Raji (cell line): ENCODE measurements around the gene ZC3H4.

Experiments used
- POLR2A ChIP-seq: IDR thresholded peaks from 2 replicates; pipeline ENCODE4 v1.6.1; 2011; ENCODE audit warnings: low read depth, low read length, control low read depth; ENCODE audit not compliant: insufficient read depth

ZC3H4 gene

DNA sequence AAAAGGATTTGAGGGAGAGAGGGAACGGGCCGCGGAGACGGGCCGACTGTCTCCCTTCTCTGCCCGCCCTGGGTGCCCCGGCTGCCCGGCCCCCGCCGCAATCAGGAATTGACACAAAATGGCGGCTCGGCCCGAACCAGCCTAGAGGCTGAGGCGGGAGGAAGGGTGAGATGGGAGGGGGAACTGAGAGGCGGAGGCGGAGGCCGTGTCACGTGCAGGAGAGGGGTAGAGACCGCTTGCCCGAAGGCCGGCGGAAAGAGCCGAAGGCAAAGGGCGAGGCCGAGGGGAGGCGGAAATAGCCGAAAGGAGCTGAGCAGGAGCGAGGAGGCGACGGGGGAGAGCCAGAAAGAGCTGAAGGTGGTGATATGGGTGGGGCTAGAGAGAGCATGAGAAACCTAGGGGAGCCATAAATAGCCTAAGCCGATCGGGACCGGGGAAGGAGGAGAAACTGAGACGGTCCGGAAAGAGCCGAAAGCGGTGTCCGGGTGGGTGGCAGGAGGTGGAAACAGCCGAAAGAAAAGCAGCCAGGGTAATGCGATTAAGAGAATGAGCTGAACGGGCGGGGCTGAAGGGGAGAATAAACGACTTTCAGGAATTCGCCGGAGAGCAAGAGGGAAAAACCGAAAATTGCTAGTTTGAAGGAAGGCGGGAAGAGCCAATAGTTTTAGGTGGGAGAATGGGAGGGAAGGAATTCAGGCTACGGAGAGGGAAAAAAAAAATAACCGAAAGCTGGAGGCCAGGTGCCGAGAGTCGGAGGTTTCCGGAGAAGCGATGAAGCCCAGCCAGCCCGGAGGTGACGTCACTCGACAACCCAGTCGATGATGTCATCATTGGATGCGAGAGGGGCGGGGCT, at the start of gene ZC3H4:
Gene ZC3H4 (minus strand): TSS at position 780 of the 853 bp plus-strand sequence. CDS start 1,192 bp downstream, outside the sequence.
- peak; percentile 65 for TF ChIP-seq POLR2A

DNA sequence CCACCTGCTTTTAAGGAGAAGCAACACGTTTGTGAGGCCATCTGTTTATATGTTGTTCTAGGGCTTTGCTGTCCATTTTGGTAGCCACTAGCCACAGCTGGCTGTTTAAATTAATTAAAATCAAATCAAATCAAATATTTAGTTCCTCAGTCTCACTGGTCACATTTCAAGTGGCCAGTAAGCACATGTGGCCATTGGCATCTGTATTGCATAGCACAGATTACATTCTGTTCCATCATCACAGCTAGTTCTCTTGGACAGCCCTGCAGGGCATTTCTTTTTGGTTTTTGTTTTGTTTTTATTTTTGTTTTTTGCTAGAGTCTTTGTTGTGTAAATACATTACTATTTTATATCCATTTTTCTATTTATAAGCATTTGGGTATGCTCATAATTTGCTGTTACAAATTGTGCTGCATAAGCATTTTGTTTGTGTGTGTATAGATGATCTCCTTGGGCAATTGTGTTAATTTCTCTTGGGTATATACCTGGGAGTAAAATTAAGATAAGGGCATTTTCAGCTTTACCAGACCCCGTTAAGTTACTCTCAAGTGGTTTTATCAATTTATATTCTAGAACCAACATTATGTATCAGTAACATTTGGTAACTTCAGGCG, 48.4 kb upstream of the ZC3H4 start:
- no peak for TF ChIP-seq POLR2A

DNA sequence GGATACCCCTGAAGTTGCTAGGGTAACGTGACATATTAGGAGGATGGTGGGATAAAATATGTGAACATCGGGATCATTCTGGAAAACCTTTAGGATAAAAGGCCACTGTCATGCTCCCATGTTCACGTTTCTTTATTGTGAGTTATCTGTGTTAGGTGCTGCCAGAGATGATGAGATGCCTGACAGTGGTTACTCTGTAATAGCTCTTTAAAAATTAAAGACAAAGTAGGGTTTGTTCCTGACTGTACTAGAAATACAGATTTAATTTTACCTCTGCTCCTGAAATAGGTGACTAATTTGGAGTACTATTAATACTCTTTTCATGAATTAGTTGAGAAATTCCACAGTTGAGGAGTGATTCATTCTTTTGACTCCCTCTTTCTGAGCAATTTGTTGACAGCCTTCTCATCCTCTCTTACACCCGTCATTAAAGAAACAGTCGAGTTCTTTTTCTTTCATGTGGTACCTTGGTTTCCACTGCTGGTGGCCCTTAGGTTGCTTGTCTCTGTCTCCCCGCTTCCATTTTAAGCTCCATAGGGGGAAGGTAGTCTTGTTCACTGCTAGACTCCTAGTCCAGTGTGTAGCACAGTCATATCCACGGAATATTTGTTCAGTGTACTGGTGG, 45.4 kb upstream of the ZC3H4 start:
- no peak for TF ChIP-seq POLR2A

DNA sequence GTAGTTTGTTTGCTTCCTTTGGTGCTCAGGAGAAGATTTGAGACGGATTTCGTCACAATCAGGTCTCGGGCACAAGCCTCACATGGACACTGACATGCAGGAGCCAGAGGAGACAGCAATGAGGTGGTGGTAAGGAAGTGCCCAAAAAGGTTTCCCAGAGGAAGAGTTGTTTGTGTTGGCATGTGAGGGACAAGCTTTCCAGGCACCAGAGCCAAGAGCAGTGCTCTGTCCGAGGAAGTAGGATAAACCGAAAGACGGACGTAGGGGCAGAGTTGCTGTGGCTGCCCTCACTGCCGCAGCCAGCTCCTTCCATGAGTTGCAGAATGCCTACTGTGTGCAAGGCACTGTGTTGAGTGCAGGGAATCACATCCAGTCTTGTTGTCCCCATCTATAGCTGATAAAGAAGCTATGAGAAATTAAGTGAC, 44.8 kb upstream of the ZC3H4 start:
- no peak for TF ChIP-seq POLR2A

DNA sequence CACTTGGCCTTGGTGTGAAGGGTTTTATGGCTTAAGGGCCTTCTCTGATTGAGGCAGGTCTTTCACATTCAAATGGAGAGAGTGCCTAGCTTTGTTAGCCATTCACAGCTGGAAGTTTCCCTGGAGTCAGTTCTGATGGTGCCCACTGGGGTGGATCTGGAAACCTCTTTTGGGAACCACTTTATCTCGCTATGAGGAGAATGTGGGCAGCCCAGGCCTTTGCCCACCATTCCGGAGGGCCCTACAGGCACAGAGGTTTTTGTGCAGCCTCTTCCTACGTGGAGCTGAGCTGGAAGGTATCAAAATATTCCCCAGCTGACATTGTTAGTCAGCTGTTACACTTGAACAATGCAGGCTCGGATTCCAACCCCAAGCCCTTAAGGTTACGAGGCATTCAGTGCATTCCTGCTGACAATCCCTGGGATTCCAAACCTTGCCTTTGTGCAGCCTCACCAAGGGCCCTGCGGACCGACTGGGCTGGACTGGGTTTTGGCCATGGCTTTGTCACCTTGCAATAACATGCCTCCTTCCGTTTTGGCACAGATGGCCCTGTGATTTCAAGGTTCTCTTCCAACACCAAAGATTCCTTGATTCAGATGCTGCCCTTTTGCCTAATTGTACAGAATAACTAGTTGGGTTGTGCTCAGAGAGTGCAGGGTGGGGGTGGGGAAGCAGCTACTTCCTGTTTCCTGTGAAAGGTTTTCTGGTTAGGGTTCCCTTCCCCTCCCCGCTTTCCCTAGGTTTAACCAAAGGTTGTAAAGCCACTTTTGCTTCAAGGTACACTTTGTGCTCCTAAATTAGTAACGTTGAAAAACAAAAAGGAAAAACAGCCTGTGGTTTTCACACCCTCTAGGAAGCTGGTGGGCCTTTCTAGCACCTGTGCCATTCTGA, 44.1 kb upstream of the ZC3H4 start:
- TF ChIP-seq POLR2A, result no peak

DNA sequence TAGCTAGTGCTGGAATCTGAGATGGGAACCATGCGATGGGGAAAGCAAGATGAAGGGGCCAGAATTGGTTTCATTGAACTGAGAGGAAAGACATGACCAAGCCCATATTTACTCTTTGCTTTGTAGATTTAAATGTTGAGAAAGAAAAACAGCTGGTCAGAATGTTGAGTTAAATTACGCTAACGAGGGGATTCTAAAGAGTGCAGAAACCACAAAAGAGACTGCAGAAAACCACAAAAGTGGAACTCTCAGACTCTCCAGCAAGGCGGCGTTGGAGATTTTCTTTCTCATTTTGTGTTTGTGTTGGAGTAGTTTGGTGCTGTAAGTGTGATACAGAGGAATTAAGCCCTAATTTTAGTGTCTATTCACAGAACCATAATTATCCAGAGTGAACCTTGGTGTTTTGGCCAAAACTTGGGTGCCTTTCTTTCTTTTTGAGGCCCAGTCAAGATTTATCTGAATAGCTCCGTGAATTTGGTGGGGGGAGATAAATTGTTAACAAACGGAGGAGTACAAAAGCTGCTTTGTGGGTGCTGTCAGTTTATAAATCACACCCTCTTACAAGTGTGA, 43.4 kb upstream of the ZC3H4 start:
- no peak for TF ChIP-seq POLR2A

DNA sequence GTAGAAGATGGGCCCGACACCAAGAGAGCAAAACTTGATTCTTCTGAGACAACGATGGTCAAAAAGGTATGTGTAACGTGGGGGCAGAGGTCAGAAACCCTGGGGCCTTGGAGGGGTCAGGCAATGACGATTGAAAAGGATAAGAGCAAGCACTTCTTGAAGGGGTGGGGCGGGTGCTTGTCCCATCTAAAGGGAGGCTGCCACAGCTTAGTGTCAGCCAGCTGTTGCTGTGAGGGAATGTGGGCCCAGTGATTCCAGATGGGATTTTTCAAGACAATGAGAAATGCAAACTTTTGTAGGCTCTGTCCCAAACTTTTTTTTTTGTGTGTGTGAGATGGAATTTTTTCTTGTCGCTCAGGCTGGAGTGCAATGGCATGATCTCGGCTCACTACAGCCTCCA, 41.6 kb upstream of the ZC3H4 start:
- no peak for TF ChIP-seq POLR2A

DNA sequence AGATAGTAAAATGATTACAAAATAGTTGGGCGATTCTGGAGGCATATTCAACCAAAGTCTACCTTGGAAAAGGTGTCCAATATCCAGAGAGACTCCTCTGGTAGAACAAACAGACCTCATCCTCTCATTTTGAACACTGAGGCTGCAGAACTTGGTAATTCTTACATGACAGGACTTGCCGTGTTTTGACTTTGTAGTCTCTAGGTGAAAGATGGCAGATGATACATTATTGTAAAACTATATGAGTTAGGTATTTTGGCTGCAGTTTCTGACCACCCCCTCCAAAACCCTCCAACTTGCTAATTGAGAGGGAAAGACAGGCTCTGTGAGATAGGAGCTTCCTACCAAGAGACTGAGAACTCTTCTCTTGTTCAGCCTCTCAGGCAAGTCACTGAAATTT, 39.7 kb upstream of the ZC3H4 start:
- no peak for TF ChIP-seq POLR2A

DNA sequence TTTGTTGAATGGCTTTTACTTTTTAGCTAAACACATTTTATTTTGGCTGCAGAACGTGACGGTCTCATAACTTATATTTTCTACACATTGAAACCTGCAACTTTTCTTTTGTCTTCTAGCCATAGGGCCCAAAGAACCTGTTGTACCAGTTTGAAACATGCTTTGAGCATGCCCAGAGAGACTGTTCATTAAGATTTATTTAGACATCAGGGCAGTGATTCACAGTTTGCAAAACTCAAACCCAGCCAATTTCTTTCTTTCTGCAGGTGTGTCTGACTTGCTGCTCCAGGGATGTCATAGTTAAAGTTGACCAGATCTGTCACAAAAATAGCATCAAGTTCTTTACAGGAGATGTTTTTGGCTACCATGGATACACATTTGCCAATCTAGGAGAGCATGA, 39.1 kb upstream of the ZC3H4 start:
- TF ChIP-seq POLR2A, result no peak

DNA sequence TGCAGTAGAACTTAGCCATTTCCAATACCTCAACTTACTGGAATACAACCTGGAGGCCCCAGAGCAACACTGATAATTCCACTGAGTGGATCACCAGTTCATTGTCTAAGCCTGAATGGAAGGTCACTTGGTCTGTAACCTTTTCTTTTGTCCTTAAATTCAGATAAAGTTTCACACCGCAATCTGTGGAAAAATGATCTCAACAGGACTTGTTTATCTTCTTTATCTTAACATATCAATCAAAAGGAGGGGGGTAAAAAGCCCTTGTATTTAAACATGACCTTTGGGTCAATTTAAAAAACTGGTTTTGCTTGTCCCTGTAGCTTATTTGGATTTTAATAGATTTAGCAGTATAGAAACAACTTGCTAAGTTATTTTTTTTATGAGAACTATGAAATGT, 38.6 kb upstream of the ZC3H4 start:
- TF ChIP-seq POLR2A, result no peak

DNA sequence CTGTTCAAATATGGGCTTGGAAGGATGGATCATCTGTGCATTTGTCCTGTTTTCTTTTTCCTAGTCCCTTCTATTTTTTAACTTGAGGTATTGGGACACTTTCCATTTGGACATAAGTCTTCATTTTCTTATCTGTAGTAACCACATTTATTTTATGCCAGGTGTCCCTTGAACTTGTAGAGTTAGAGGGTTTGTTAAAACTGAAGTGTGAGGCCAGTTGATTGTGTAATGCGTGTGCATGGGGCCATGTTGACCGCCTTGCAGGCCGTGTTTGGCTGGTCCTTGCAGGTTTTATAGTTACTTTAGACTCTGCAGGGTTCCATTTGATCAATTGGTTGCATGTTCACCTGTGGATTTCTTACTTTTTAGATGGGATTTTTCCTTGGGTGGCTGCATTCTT, 38.1 kb upstream of the ZC3H4 start:
- no peak for TF ChIP-seq POLR2A

DNA sequence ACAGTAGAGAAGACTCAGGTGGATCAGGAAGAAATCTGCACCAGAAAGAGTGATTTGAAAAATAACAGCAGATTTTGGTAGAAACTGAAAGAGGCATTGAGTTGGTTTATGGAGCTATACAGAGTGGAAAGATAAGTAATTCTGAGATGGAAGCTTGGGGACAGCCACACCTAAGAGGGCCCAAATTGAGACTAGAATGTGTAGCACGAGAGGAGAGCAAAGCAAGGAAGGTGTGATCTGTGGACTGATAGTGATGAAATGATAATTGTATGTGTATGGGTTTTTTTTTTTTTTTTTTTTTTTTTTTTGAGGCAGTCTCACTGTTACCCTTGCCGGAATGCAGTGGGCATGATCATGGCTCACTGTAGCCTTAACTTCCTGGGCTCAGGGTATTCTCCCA, 33.3 kb upstream of the ZC3H4 start:
- no peak for TF ChIP-seq POLR2A

DNA sequence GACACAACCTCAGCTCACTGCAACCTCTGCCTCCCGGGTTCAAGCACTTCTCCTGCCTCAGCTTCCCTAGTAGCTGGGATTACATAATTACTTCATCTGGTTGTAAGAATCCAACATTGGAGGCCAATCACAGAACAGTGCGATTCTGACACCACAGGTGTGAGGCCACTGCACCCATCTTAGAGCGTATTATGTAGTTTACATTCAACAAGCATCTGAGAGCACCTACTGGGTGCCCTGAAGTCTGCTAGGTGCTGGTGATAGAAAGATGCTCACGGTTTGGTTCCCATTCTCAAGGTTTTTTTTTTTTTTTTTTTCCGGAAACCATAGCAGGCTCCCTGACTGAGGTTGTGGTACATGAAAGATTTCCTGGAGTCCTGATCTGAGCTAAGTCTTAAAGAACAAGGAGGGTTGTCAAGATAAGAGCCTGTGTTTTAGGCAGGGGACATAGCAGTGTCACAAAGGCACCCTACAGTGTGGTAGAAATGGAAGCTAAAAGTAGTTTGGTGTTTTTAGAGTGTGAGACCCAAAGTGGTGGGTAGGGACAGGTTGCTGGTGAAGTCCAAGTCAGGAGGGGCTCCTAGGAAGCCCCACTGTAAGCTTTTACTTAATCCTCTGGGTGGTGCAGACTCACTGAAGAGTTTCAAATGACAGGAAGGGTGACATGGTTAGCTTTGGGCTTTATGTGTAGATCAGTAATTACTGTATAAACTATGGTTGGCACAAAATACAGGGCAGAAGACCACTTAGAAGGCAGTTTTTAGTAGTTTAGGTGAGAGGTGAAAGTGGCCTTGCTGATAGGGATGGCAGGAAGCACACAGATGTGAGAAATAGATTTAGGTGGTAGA, 32.3 kb upstream of the ZC3H4 start:
- TF ChIP-seq POLR2A, result no peak

DNA sequence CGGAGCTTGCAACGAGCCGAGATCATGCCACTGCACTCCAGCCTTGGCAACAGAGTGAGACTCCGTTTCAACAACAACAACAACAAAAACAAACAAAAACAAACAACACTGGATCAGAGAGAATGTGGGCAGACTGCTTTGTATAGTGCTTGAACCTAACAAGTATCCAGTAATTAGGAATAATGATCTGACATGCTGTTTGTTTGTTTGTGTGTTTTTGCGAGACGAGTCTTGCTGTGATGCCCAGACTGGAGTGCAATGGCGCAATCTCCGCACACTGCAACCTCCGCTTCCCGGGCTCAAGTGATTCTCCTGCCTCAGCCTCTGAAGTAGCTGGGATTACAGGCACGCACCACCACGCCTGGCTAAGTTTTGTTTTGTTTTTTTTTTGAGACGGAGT, 31.1 kb upstream of the ZC3H4 start:
- no peak for TF ChIP-seq POLR2A
